Subcutaneous adipose tissue (tissue), 4 donors: ENCODE measurements around the gene PIGP. TPM values are rescaled to one million over a fixed set of nuclear protein-coding genes. Genes with fewer than 3 reads are reported as not detected.

Source experiments
- CTCF ChIP-seq: fragments of 450-650 bp; IDR thresholded peaks from one replicate; pipeline ENCODE4 v1.5.1; 2016; ENCODE audit warnings: low read depth, mild to moderate bottlenecking, control low read depth, antibody characterized with exemption, moderate library complexity
- total RNA-seq, 4 donors: library from RNA; depleted of rRNA; stranded (reverse); fragments of >200 nt; gene quantifications; one replicate each; pipeline ENCODE4 v1.1.0, GENCODE V29; 2016

The PIGP gene
- 10 to 100 TPM; 26.6 to 73.5 (median 28.8) TPM for total RNA-seq

- no peak for TF ChIP-seq CTCF
Observed at GRCh38 chr21:37072988-37073416, at the start of gene PIGP, which contains the start of gene TTC3. Gene PIGP, minus strand, starts transcription at chr21:37073071. Its CDS starts 556 bp downstream, at chr21:37072515. Gene TTC3, plus strand, starts transcription at chr21:37073254. Its CDS starts 14,004 bp downstream, at chr21:37087258.

- TF ChIP-seq CTCF = no peak
Observed at GRCh38 chr21:37119421-37120218, 46.7 kb upstream of the PIGP start.

- no peak for TF ChIP-seq CTCF
Observed at GRCh38 chr21:37118187-37118826, 45.4 kb upstream of the PIGP start.

- no peak for TF ChIP-seq CTCF
Observed at GRCh38 chr21:37117204-37117603, 44.3 kb upstream of the PIGP start.

- no peak for TF ChIP-seq CTCF
Observed at GRCh38 chr21:37106998-37107397, 34.1 kb upstream of the PIGP start.

GRCh38 chr21:37101384-37101783 lies 28.5 kb upstream of the PIGP start:
- no peak for TF ChIP-seq CTCF

GRCh38 chr21:37100316-37100715 lies 27.4 kb upstream of the PIGP start:
- no peak for TF ChIP-seq CTCF
